Panc1 (cell line): ENCODE results near the gene OGN. TPM values are rescaled to one million over a fixed set of nuclear protein-coding genes. Genes with fewer than 3 reads are reported as not detected.

Experiments used
- ATAC-seq: fragments of 200-7000 bp; cut with Tn5 transposase; 2 replicates; pipeline ENCODE4 v1.9.1; 2020; ENCODE audit warnings: mild to moderate bottlenecking, moderate library complexity
- BruUV-seq: library from RNA; stranded (reverse); fragments of 400-500 nt; replicated peaks from 2 replicates; lab custom pipeline; 2021; lab: Mats Ljungman, UMichigan
- CTCF ChIA-PET: fragments of 300-600 bp; sonication (Branson Sonifier 250); formaldehyde crosslinking; loops from one replicate; lab custom pipeline; 2022; ENCODE audit warnings: antibody characterized with exemption; lab: Charles Lee
- POLR2A ChIA-PET: fragments of 300-600 bp; sonication (Branson Sonifier 250); formaldehyde crosslinking; loops from one replicate; lab custom pipeline; 2022; ENCODE audit warnings: antibody characterized with exemption; lab: Charles Lee
- DNase-seq: peaks from one replicate; pipeline ENCODE4 v3.0.0-alpha.2; 2010; ENCODE audit warnings: low read depth, low spot score
- H3K27ac ChIP-seq: 2 replicates; pipeline ENCODE4 v1.5.1; 2011; ENCODE audit warnings: mild to moderate bottlenecking, low read length, inconsistent platforms
- H3K27me3 ChIP-seq: fragments of 200-500 bp; sonication (Bioruptor generic); 2 replicates; pipeline ENCODE4 v1.6.0; 2014; ENCODE audit warnings: low read length, inconsistent platforms; ENCODE audit not compliant: control insufficient read depth, insufficient read depth
- H3K36me3 ChIP-seq: fragments of 200-500 bp; sonication (Bioruptor generic); 2 replicates; pipeline ENCODE4 v1.5.1; 2014; ENCODE audit warnings: inconsistent platforms, mild to moderate bottlenecking, low read length, moderate library complexity; ENCODE audit not compliant: control insufficient read depth, insufficient read depth
- H3K4me1 ChIP-seq: 2 replicates; pipeline ENCODE4 v1.5.1; 2011; ENCODE audit warnings: inconsistent platforms, mild to moderate bottlenecking, low read length, moderate library complexity; ENCODE audit not compliant: control insufficient read depth, insufficient read depth
- H3K4me3 ChIP-seq, 2 experiments: 2 replicates each; pipeline ENCODE4 v1.5.1; 2011 to 2012; ENCODE audit warnings: low read depth in 2 of 2, low read length in 2 of 2, mild to moderate bottlenecking in 2 of 2, inconsistent platforms in 1 of 2, moderate library complexity in 1 of 2
- H3K9me3 ChIP-seq: fragments of 200-500 bp; sonication (Bioruptor generic); 2 replicates; pipeline ENCODE4 v1.5.1; 2014; ENCODE audit warnings: low read depth, mild to moderate bottlenecking, inconsistent platforms, low read length, moderate library complexity; ENCODE audit not compliant: control insufficient read depth, insufficient read depth
- POLR2AphosphoS5 ChIP-seq: IDR thresholded peaks from 2 replicates; pipeline ENCODE4 v1.6.1; 2012; ENCODE audit warnings: mild to moderate bottlenecking, low read depth, low read length, moderate library complexity
- SIN3A ChIP-seq: IDR thresholded peaks from 2 replicates; pipeline ENCODE4 v1.6.1; 2012; ENCODE audit warnings: low read depth, mild to moderate bottlenecking, low read length, moderate library complexity, borderline replicate concordance; ENCODE audit not compliant: insufficient read depth
- TCF7L2 ChIP-seq: IDR thresholded peaks from 2 replicates; pipeline ENCODE4 v1.6.1; 2011; ENCODE audit warnings: mild to moderate bottlenecking, low read depth, low read length, inconsistent platforms
- in situ Hi-C: cut with HindIII; loops from 2 replicates; pipeline ENCODE4 v1.10.0; 2016; ENCODE audit warnings: low sequenced_read_pairs, low pct_unique_long_range_greater_than_20kb
- intact Hi-C: fragments of 100-400 bp; cut with micrococcal nuclease; formaldehyde crosslinking; loops from one replicate; pipeline ENCODE4 v1.10.0; 2022; ENCODE audit not compliant: unreplicated experiment
- total RNA-seq: library from RNA; stranded (reverse); gene quantifications from one replicate; pipeline ENCODE4 v1.2.1, GENCODE V29; 2021; ENCODE audit not compliant: unreplicated experiment
- TF ChIP-seq, protein P1 (sequence below), 2 experiments: IDR thresholded peaks; 2 replicates each; pipeline ENCODE4 v1.6.1; 2011 to 2012; ENCODE audit warnings: low read depth in 2 of 2, control low read depth in 1 of 2, low read length in 1 of 2, mild to moderate bottlenecking in 1 of 2, moderate library complexity in 1 of 2; ENCODE audit not compliant: insufficient read depth in 1 of 2
- TF ChIP-seq, protein P2 (sequence below): fragments of 450-650 bp; IDR thresholded peaks from 2 replicates; pipeline ENCODE4 v1.5.1; 2017; ENCODE audit warnings: mild to moderate bottlenecking

Gene OGN
- total RNA-seq, 1 experiment from 2014 or later, result 0.08 TPM

DNA sequence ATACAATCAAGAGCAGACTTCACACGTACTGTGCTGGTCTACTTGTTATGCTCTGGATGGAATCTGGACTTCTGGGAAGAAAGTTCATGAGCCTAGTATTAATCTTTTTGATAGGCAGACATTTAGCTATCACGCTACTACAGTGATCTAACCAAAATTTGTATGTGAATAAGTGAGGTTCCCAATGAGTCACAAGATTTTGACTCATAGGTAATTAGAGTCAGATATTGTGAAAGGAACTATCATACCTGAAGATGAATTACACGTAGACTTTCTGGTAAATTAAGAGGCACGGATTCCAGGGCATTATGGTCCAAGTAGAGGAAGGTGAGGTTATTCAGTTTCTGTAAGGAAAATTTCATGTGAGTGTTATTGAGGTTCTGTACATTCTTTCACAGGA is 18.4 kb downstream of the OGN start:
- Histone ChIP-seq H3K4me3 (no peak overlapping the region), H3K4me1 (no peaks in the 10 kb centered on the region), H3K9me3 (no peaks in the 10 kb centered on the region), H3K27ac (no peak overlapping the region), H3K36me3 (no peaks in the 10 kb centered on the region), H3K27me3 (no peaks in the 10 kb centered on the region)
- CTCF ChIA-PET, result no interaction called here
- in situ Hi-C loops (no loop called here), intact Hi-C loops (no loop called here)
- BruUV-seq, result no TSS peak
- DNase-seq (no peak), ATAC-seq (no peak)
- POLR2A ChIA-PET, result no interaction called here
- TF ChIP-seq POLR2AphosphoS5 (no peak), TCF7L2 (no peak), SIN3A (no peak)
- TF ChIP-seq, protein P1, sequence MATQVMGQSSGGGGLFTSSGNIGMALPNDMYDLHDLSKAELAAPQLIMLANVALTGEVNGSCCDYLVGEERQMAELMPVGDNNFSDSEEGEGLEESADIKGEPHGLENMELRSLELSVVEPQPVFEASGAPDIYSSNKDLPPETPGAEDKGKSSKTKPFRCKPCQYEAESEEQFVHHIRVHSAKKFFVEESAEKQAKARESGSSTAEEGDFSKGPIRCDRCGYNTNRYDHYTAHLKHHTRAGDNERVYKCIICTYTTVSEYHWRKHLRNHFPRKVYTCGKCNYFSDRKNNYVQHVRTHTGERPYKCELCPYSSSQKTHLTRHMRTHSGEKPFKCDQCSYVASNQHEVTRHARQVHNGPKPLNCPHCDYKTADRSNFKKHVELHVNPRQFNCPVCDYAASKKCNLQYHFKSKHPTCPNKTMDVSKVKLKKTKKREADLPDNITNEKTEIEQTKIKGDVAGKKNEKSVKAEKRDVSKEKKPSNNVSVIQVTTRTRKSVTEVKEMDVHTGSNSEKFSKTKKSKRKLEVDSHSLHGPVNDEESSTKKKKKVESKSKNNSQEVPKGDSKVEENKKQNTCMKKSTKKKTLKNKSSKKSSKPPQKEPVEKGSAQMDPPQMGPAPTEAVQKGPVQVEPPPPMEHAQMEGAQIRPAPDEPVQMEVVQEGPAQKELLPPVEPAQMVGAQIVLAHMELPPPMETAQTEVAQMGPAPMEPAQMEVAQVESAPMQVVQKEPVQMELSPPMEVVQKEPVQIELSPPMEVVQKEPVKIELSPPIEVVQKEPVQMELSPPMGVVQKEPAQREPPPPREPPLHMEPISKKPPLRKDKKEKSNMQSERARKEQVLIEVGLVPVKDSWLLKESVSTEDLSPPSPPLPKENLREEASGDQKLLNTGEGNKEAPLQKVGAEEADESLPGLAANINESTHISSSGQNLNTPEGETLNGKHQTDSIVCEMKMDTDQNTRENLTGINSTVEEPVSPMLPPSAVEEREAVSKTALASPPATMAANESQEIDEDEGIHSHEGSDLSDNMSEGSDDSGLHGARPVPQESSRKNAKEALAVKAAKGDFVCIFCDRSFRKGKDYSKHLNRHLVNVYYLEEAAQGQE (IDR thresholded peaks at IDR 0.05; ENCODE audit: insufficient read depth in 1 of 2, low read depth in 2 of 2, low read length in 1 of 2), result no peak
- TF ChIP-seq, protein P2, sequence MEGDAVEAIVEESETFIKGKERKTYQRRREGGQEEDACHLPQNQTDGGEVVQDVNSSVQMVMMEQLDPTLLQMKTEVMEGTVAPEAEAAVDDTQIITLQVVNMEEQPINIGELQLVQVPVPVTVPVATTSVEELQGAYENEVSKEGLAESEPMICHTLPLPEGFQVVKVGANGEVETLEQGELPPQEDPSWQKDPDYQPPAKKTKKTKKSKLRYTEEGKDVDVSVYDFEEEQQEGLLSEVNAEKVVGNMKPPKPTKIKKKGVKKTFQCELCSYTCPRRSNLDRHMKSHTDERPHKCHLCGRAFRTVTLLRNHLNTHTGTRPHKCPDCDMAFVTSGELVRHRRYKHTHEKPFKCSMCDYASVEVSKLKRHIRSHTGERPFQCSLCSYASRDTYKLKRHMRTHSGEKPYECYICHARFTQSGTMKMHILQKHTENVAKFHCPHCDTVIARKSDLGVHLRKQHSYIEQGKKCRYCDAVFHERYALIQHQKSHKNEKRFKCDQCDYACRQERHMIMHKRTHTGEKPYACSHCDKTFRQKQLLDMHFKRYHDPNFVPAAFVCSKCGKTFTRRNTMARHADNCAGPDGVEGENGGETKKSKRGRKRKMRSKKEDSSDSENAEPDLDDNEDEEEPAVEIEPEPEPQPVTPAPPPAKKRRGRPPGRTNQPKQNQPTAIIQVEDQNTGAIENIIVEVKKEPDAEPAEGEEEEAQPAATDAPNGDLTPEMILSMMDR, result no peak

DNA sequence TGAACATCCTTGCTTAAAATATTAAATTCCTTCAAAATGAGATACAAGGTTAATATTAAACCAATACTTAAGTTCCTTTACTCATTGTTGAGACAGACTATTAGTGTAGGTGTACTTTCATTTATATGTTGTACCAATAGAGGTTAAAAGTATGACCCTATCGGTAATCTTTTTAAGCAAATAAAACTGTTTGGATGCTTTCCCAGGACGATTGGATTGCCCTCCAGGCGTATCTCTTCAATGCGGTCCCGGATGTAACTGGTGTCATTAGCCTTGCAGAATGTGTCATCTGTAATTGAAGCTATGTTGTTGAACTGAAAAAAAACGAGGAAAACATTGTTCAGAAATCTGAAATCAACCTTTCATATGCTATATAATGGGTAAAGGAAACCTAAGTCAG is 18.9 kb downstream of the OGN start:
- Histone ChIP-seq H3K27me3 (no peaks in the 10 kb centered on the region), H3K4me1 (no peaks in the 10 kb centered on the region), H3K36me3 (no peaks in the 10 kb centered on the region), H3K4me3 (no peak overlapping the region), H3K27ac (no peak overlapping the region), H3K9me3 (no peaks in the 10 kb centered on the region)
- DNase-seq (no peak), ATAC-seq (no peak)
- POLR2A ChIA-PET, result no interaction called here
- no peak for TF ChIP-seq TCF7L2
- no peak for TF ChIP-seq POLR2AphosphoS5
- TF ChIP-seq, protein P1 (IDR thresholded peaks at IDR 0.05; ENCODE audit: insufficient read depth in 1 of 2, low read depth in 2 of 2, low read length in 1 of 2), result no peak
- in situ Hi-C loops (no loop called here), intact Hi-C loops (no loop called here)
- CTCF ChIA-PET, result no interaction called here
- BruUV-seq, result no TSS peak
